ENCODE measurements around the gene SLC22A23. TPM values are rescaled to one million over a fixed set of nuclear protein-coding genes. Genes with fewer than 3 reads are reported as not detected.

SLC22A23 gene
- total RNA-seq, 1 experiment from 2014 or later, result 38.2 TPM

DNA sequence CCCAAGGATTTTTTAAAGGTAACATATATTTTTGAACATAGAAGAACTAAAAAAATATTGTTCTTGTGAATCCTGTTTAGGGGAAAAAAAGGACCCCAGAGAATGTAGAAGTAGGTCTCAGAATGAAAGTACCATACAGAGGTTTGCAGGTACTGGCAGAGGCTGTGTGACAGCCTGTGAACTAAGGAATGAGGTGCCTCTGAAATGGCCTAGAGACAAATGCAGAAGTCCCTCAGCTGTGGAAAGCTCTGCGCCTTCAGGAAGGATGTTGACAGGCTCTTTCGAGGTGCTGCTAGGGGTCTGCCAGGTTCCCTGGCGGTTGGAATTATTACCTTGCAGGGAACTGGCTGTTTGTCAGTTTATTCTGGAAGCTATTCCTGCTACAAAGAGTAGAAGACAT is 220.8 kb downstream of the SLC22A23 start:
- ATAC-seq, result no peak
- ChIA-PET POLR2A (no interaction called here), CTCF (interaction anchor here (5.5 kb wide), 1 partner anchor 15 kb away, joined by 66 read pairs; no protein-coding TSS in a partner anchor)
- H3K36me3 Mint-ChIP-seq, result no peaks in the 10 kb centered on the region
- TF ChIP-seq HMGA2 (CRISPR knock-in tag; IDR thresholded peaks at IDR 0.05) (no peak), ZNF396 (CRISPR knock-in tag; IDR thresholded peaks at IDR 0.05; ENCODE audit: borderline replicate concordance) (no peak), PRRX2 (CRISPR knock-in tag; IDR thresholded peaks at IDR 0.05) (no peak), OVOL2 (CRISPR knock-in tag; IDR thresholded peaks at IDR 0.05; ENCODE audit: borderline replicate concordance) (no peak), ZNF423 (CRISPR knock-in tag; IDR thresholded peaks at IDR 0.05) (no peak), ZNF317 (CRISPR knock-in tag; IDR thresholded peaks at IDR 0.05; ENCODE audit: borderline replicate concordance, low read depth) (no peak), TEAD4 (CRISPR knock-in tag; IDR thresholded peaks at IDR 0.05) (no peak), ATF3 (CRISPR knock-in tag; conservative IDR thresholded peaks at IDR 0.05) (no peak), FOXJ3 (CRISPR knock-in tag; IDR thresholded peaks at IDR 0.05; ENCODE audit: borderline replicate concordance) (no peak), IRF2 (CRISPR knock-in tag; IDR thresholded peaks at IDR 0.05; ENCODE audit: borderline replicate concordance, low read depth) (no peak), ZNF671 (CRISPR knock-in tag; IDR thresholded peaks at IDR 0.05) (no peak), SMAD4 (CRISPR knock-in tag; IDR thresholded peaks at IDR 0.05) (no peak), GABPB1 (CRISPR knock-in tag; IDR thresholded peaks at IDR 0.05) (no peak), EMX1 (CRISPR knock-in tag; IDR thresholded peaks at IDR 0.05) (no peak), NFYB (CRISPR knock-in tag; conservative IDR thresholded peaks at IDR 0.05; ENCODE audit: low read depth) (no peak)
- TF ChIP-seq, protein P1, sequence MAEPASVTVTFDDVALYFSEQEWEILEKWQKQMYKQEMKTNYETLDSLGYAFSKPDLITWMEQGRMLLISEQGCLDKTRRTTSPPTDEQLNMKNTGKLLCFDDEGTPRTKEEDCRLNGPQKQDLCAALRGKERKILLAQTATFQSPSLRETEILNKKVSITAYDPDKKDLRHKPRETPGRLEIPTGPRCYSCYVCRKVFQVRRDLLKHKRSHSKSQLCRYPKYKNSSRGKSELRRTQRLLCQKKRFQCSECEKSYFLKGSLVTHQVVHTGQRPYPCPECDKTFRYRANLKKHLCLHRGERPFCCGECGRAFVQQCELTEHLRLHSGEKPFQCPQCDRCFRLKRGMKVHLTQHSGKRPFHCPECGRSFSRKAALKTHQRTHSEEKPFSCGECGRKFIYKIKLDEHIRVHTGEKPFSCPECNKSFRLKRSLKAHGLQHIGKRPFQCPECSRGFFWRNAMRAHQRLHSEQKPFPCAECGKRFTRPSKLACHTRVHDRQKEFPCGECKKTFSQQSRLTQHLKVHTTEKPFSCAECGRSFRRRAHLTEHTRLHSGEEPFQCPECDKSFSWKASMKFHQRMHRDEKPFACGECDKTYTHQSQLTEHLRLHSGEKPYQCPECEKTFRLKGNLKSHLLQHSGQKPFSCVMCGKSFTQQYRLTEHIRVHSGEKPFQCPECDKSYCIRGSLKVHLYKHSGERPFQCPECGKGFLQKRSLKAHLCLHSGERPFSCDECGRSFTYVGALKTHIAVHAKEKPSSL (CRISPR knock-in tag; conservative IDR thresholded peaks at IDR 0.05), result no peak
- no peaks in the 10 kb centered on the region for H3K9me3 Mint-ChIP-seq
- peaks cover 31% of the 10 kb centered on the region for H3K4me1 Mint-ChIP-seq
- no peaks in the 10 kb centered on the region; the same call in 1 of the 2 replicates for H3K27me3 Mint-ChIP-seq (ENCODE audit: low read depth)
- H3K27ac Mint-ChIP-seq, result peak overlapping the region; percentile 1; the same call in 1 of the 2 replicates
- DNase-seq (ENCODE audit: low spot score), result no peak
- H3K4me3 Mint-ChIP-seq, result no peak overlapping the region

GRCh38 chr6:3235486-3235885 is 221.4 kb downstream of the SLC22A23 start:
- Mint-ChIP-seq H3K4me3 (no peak overlapping the region), H3K36me3 (no peaks in the 10 kb centered on the region), H3K4me1 (peaks cover 36% of the 10 kb centered on the region), H3K27ac (0 out of 2 replicates have a peak overlapping the region, but pooled peaks have one; percentile 5), H3K27me3 (ENCODE audit: low read depth) (peaks cover 3% of the 10 kb centered on the region), H3K9me3 (no peaks in the 10 kb centered on the region)
- no peak for DNase-seq (ENCODE audit: low spot score)
- no peak for ATAC-seq
- ChIA-PET CTCF (interaction anchor here (5.5 kb wide), 1 partner anchor 15 kb away, joined by 66 read pairs; no protein-coding TSS in a partner anchor), POLR2A (no interaction called here)
- TF ChIP-seq, protein P2, sequence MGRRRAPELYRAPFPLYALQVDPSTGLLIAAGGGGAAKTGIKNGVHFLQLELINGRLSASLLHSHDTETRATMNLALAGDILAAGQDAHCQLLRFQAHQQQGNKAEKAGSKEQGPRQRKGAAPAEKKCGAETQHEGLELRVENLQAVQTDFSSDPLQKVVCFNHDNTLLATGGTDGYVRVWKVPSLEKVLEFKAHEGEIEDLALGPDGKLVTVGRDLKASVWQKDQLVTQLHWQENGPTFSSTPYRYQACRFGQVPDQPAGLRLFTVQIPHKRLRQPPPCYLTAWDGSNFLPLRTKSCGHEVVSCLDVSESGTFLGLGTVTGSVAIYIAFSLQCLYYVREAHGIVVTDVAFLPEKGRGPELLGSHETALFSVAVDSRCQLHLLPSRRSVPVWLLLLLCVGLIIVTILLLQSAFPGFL (CRISPR knock-in tag; IDR thresholded peaks at IDR 0.05; ENCODE audit: borderline replicate concordance), result no peak
- no peak for TF ChIP-seq ZNF121 (CRISPR knock-in tag; IDR thresholded peaks at IDR 0.05)
- TF ChIP-seq NFYB (CRISPR knock-in tag; conservative IDR thresholded peaks at IDR 0.05; ENCODE audit: low read depth), result no peak
- no peak for TF ChIP-seq ZNF532 (CRISPR knock-in tag; IDR thresholded peaks at IDR 0.05; ENCODE audit: borderline replicate concordance)
- no peak for TF ChIP-seq ZNF219 (CRISPR knock-in tag; IDR thresholded peaks at IDR 0.05; ENCODE audit: borderline replicate concordance)
- no peak for TF ChIP-seq ZMAT4 (CRISPR knock-in tag; IDR thresholded peaks at IDR 0.05)
- TF ChIP-seq, protein P3, sequence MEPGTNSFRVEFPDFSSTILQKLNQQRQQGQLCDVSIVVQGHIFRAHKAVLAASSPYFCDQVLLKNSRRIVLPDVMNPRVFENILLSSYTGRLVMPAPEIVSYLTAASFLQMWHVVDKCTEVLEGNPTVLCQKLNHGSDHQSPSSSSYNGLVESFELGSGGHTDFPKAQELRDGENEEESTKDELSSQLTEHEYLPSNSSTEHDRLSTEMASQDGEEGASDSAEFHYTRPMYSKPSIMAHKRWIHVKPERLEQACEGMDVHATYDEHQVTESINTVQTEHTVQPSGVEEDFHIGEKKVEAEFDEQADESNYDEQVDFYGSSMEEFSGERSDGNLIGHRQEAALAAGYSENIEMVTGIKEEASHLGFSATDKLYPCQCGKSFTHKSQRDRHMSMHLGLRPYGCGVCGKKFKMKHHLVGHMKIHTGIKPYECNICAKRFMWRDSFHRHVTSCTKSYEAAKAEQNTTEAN (CRISPR knock-in tag; IDR thresholded peaks at IDR 0.05), result no peak
- TF ChIP-seq, protein P4, sequence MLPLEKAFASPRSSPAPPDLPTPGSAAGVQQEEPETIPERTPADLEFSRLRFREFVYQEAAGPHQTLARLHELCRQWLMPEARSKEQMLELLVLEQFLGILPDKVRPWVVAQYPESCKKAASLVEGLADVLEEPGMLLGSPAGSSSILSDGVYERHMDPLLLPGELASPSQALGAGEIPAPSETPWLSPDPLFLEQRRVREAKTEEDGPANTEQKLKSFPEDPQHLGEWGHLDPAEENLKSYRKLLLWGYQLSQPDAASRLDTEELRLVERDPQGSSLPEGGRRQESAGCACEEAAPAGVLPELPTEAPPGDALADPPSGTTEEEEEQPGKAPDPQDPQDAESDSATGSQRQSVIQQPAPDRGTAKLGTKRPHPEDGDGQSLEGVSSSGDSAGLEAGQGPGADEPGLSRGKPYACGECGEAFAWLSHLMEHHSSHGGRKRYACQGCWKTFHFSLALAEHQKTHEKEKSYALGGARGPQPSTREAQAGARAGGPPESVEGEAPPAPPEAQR (CRISPR knock-in tag; IDR thresholded peaks at IDR 0.05), result no peak
- TF ChIP-seq TEAD4 (CRISPR knock-in tag; IDR thresholded peaks at IDR 0.05), result no peak
- no peak for TF ChIP-seq NFE2L1 (CRISPR knock-in tag; IDR thresholded peaks at IDR 0.05)
- no peak for TF ChIP-seq OVOL2 (CRISPR knock-in tag; IDR thresholded peaks at IDR 0.05; ENCODE audit: borderline replicate concordance)
